Hematopoietic multipotent progenitor cell treated with erythropoietin and hydrocortisone succinate and interleukin-3 and kit ligand, for 17 days (in vitro differentiated cells): ENCODE measurements around the gene PRLH.
A peak's percentile ranks its signal among the peaks of the same experiment; 100 is the strongest.

Experiments
- DNase-seq: peaks from one replicate; pipeline ENCODE4 v3.0.0-alpha.2; 2015; ENCODE audit warnings: low spot score

The PRLH gene

GRCh38 chr2:237539681-237540080, 26.7 kb upstream of the PRLH start:
- DNase-seq, result no peak

- DNase-seq, result no peak
Observed at GRCh38 chr2:237540223-237540775, 26.1 kb upstream of the PRLH start.

GRCh38 chr2:237540823-237541222, 25.6 kb upstream of the PRLH start:
- DNase-seq, result peak; percentile 57

GRCh38 chr2:237541243-237541642, 25.1 kb upstream of the PRLH start:
- no peak for DNase-seq

GRCh38 chr2:237542001-237542704, 24.2 kb upstream of the PRLH start:
- no peak for DNase-seq

GRCh38 chr2:237546040-237546875, 20.1 kb upstream of the PRLH start:
- DNase-seq, result no peak

GRCh38 chr2:237546876-237547395, 19.4 kb upstream of the PRLH start:
- no peak for DNase-seq

GRCh38 chr2:237547841-237548416, 18.4 kb upstream of the PRLH start:
- no peak for DNase-seq

GRCh38 chr2:237549216-237549615, 17.2 kb upstream of the PRLH start:
- no peak for DNase-seq

- no peak for DNase-seq
Observed at GRCh38 chr2:237549643-237550415, 16.5 kb upstream of the PRLH start.

GRCh38 chr2:237551071-237551574, 15.3 kb upstream of the PRLH start:
- DNase-seq, result no peak

- no peak for DNase-seq
Observed at GRCh38 chr2:237552908-237553307, 13.5 kb upstream of the PRLH start.

- DNase-seq, result no peak
Observed at GRCh38 chr2:237553948-237554347, 12.4 kb upstream of the PRLH start.

GRCh38 chr2:237555560-237555959, 10.8 kb upstream of the PRLH start:
- no peak for DNase-seq

- no peak for DNase-seq
Observed at GRCh38 chr2:237556773-237557632, 9.4 kb upstream of the PRLH start.

GRCh38 chr2:237557633-237558015, 8.8 kb upstream of the PRLH start:
- DNase-seq, result no peak

- no peak for DNase-seq
Observed at GRCh38 chr2:237558961-237559641, 7.3 kb upstream of the PRLH start.

- no peak for DNase-seq
Observed at GRCh38 chr2:237561221-237561620, 5.2 kb upstream of the PRLH start.

- DNase-seq, result no peak
Observed at GRCh38 chr2:237563816-237564215, 2.6 kb upstream of the PRLH start.

GRCh38 chr2:237564526-237565131, 1.7 kb upstream of the PRLH start:
- no peak for DNase-seq
